K562 (cell line): ENCODE data around the gene CUTA. TPM values are rescaled to one million over a fixed set of nuclear protein-coding genes. Genes with fewer than 3 reads are reported as not detected.

Source experiments
- ATF6 ChIP-seq: sonication (generic); formaldehyde crosslinking; IDR thresholded peaks from 2 replicates; pipeline ENCODE4 v1.4.0; 2020; ENCODE audit warnings: mild to moderate bottlenecking, missing genetic modification reagents
- CBX8 ChIP-seq: fragments of 200-600 bp; sonication (generic); IDR thresholded peaks from 2 replicates; pipeline ENCODE4 v1.6.1; 2012; ENCODE audit warnings: borderline replicate concordance, mixed run types, low read depth, mild to moderate bottlenecking, moderate library complexity, mixed read lengths, low read length, control low read depth, inconsistent platforms; ENCODE audit not compliant: poor library complexity, severe bottlenecking; ENCODE audit errors: extremely low read depth
- PBX2 ChIP-seq, 2 experiments: IDR thresholded peaks in 1 of 2; conservative IDR thresholded peaks in 1 of 2; 2 replicates each; pipeline ENCODE4 v1.6.1; 2016; ENCODE audit warnings: low read depth in 2 of 2, mild to moderate bottlenecking in 1 of 2, missing compliant biosample characterization in 1 of 2, missing genetic modification characterization in 1 of 2, moderate library complexity in 1 of 2
- TAF9B ChIP-seq: fragments of 450-650 bp; IDR thresholded peaks from 2 replicates; pipeline ENCODE4 v1.6.1; 2018; ENCODE audit warnings: mild to moderate bottlenecking; ENCODE audit not compliant: partially characterized antibody
- UBTF ChIP-seq, 2 experiments: IDR thresholded peaks; 2 replicates each; pipeline ENCODE4 v1.6.1; 2012; ENCODE audit warnings: improper control_type of control experiment in 2 of 2, low read depth in 2 of 2, low read length in 2 of 2, borderline replicate concordance in 1 of 2
- ZNF280A ChIP-seq: fragments of 450-650 bp; IDR thresholded peaks from 2 replicates; pipeline ENCODE4 v1.6.1; 2018; ENCODE audit warnings: mild to moderate bottlenecking, low read depth; ENCODE audit not compliant: partially characterized antibody
- ZNF584 ChIP-seq: fragments of 200-800 bp; sonication (Bioruptor generic); IDR thresholded peaks from 2 replicates; pipeline ENCODE4 v1.6.1; 2016; ENCODE audit warnings: low read depth, mild to moderate bottlenecking, missing genetic modification characterization, missing compliant biosample characterization
- polyA plus RNA-seq, 8 experiments: library from polyadenylated mRNA; depleted of rRNA in 4 of 8; stranded (reverse) in 5 of 8; unstranded in 3 of 8; fragments of >200 nt; fragmentation: Nextera tagmentation in 2 of 8; fragmentation: Illumina TruSeq in 1 of 8; extraction: Ambion mirVana in 2 of 8; extraction: Trizol in 1 of 8; gene quantifications; 2 replicates each; pipeline versions ENCODE4 v1.2.1 to v1.2.3, GENCODE V29; 2011 to 2014; ENCODE audit warnings: inconsistent platforms in 1 of 8, missing spikeins in 1 of 8
- total RNA-seq, 7 experiments: library from RNA; depleted of rRNA in 6 of 7; stranded (reverse); fragments of >200 nt in 6 of 7; fragmentation: Illumina TruSeq in 2 of 7; extraction: Trizol in 2 of 7; gene quantifications; 2 replicates each; pipeline versions ENCODE4 v1.2.1 to v1.2.3, GENCODE V29; 2011 to 2021; ENCODE audit warnings: low replicate concordance in 1 of 7
- TF ChIP-seq, protein P1 (sequence below): fragments of 250-450 bp; sonication (Bioruptor Pico); IDR thresholded peaks from 2 replicates; pipeline ENCODE4 v1.4.0; 2020

Gene CUTA
- total and polyA plus RNA-seq, 9 of the 15 experiments (the other 6 are each of a cell fraction or from before 2014, with no cell fraction given) = 166 to 682 (median 310) TPM

DNA sequence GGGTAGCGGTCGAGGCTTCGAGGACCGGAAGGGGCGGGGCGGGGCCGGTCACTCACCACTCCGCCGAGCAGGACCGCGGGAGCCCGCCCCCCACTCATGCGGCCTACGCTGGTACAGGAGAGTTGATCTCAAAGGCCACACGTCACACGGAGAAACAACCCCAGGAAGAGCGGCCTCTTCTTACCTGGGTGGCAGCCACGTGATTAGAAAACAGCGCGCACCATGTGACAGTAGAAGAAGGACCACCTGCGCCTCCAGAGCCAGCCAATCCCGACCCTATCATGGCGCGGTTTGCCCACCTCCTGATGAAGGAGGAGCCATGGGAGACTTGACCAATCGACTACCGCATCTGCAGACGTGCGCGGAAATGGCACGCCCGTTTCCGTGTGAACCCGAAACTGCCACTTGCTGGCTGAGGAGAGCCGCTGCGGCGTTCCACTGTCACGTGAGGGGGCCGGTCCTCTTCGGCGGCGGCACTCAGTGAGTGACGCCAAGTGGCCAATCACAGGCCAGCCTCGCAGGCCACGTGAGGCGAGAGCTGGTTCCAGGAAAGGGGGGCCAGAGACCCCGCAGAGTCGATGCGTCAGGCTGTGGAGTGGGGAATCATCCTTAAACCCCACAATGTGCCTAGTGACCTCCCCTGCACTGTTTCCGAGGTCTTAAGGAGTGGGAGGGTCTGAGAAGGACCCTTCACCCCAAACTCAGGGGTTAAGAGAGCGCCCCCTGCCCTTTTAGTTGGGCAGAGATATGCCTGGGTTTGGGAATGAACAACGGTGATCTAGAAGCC lies at the start of gene CUTA (continued):
- TF ChIP-seq ATF6 = no peak
- TF ChIP-seq, protein P1, sequence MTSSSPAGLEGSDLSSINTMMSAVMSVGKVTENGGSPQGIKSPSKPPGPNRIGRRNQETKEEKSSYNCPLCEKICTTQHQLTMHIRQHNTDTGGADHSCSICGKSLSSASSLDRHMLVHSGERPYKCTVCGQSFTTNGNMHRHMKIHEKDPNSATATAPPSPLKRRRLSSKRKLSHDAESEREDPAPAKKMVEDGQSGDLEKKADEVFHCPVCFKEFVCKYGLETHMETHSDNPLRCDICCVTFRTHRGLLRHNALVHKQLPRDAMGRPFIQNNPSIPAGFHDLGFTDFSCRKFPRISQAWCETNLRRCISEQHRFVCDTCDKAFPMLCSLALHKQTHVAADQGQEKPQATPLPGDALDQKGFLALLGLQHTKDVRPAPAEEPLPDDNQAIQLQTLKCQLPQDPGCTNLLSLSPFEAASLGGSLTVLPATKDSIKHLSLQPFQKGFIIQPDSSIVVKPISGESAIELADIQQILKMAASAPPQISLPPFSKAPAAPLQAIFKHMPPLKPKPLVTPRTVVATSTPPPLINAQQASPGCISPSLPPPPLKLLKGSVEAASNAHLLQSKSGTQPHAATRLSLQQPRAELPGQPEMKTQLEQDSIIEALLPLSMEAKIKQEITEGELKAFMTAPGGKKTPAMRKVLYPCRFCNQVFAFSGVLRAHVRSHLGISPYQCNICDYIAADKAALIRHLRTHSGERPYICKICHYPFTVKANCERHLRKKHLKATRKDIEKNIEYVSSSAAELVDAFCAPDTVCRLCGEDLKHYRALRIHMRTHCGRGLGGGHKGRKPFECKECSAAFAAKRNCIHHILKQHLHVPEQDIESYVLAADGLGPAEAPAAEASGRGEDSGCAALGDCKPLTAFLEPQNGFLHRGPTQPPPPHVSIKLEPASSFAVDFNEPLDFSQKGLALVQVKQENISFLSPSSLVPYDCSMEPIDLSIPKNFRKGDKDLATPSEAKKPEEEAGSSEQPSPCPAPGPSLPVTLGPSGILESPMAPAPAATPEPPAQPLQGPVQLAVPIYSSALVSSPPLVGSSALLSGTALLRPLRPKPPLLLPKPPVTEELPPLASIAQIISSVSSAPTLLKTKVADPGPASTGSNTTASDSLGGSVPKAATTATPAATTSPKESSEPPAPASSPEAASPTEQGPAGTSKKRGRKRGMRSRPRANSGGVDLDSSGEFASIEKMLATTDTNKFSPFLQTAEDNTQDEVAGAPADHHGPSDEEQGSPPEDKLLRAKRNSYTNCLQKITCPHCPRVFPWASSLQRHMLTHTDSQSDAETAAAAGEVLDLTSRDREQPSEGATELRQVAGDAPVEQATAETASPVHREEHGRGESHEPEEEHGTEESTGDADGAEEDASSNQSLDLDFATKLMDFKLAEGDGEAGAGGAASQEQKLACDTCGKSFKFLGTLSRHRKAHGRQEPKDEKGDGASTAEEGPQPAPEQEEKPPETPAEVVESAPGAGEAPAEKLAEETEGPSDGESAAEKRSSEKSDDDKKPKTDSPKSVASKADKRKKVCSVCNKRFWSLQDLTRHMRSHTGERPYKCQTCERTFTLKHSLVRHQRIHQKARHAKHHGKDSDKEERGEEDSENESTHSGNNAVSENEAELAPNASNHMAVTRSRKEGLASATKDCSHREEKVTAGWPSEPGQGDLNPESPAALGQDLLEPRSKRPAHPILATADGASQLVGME = 0 out of 2 replicates have a peak, but pooled peaks have one; percentile 68
- TF ChIP-seq ZNF584 (CRISPR knock-in tag) = no peak
- TF ChIP-seq UBTF (IDR thresholded peaks at IDR 0.05; ENCODE audit: borderline replicate concordance in 1 of 2, low read depth in 2 of 2, low read length in 2 of 2) = 0 out of 4 replicates have a peak, but pooled peaks of 1 of the 2 experiments have one; percentile 57
- TF ChIP-seq ZNF280A = no peak
- no peak for TF ChIP-seq PBX2 (CRISPR knock-in tag; IDR thresholded peaks at IDR 0.05; ENCODE audit: low read depth)
- peak; percentile 83 for TF ChIP-seq PBX2 (tag; conservative IDR thresholded peaks at IDR 0.05; ENCODE audit: low read depth)
- no peak for TF ChIP-seq CBX8
- peak; percentile 80 for TF ChIP-seq TAF9B
